Fibroblast of the aortic adventitia (primary cell): Measurements from ENCODE around the gene ATP11A. TPM values are rescaled to one million over a fixed set of nuclear protein-coding genes. Genes with fewer than 3 reads are reported as not detected.
"Not testable (repeated sequence)": the region's sequence is repeated elsewhere in the genome, so short reads cannot be mapped to it uniquely, and the experiment has no call there.

ENCODE experiments used
- DNase-seq: peaks from one replicate; pipeline ENCODE4 v3.0.0-alpha.2; 2010; ENCODE audit warnings: low read depth
- H3K4me3 ChIP-seq: 2 replicates; pipeline ENCODE4 v1.5.1; 2011; ENCODE audit warnings: low read depth, mild to moderate bottlenecking, control low read depth, low read length, moderate library complexity
- CTCF ChIP-seq: IDR thresholded peaks from 2 replicates; pipeline ENCODE4 v1.5.1; 2011; ENCODE audit warnings: mild to moderate bottlenecking, low read length, control low read depth, inconsistent platforms; ENCODE audit not compliant: insufficient read depth
- total RNA-seq: library from RNA; depleted of rRNA; stranded (reverse); fragments of >200 nt; gene quantifications from 2 replicates; pipeline ENCODE4 v1.2.3, GENCODE V29; 2012; ENCODE audit warnings: low replicate concordance

Gene ATP11A
- total RNA-seq, 1 donor, result 8.9 TPM

DNA sequence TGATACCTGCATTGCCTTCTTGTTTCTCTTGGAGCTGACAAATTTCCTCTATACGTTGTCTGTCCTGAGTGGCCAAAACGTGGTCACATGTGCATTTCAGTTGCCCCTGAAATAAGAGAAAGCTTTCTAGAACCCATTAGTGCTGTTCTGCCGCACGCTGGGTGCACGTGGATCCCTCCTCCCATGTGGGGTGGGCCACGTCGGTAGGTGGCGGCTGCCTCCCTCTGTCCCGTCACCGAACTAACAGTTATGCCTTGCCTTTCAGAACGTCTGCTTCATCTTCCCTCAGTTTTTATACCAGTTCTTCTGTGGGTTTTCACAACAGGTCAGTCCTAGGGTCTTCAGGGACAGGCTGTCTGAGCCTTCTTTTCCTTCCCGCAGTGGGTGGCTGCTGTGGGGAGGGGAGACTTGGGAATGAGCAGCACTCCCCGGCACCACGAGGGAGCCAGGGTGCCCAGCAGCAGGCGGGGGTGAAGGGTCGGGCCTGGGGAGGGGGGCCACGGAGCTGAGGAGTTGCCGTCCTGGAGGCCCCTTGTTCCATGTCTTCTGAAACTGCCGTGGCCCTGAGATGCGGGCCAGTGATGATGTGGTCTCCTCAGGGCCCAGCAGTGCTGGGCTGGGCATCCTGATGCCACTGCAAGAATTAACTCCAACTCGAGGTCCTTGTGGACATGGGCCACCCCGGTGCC is 169.4 kb downstream of the ATP11A start:
- TF ChIP-seq CTCF, result no peak
- no peak overlapping the region for H3K4me3 ChIP-seq
- DNase-seq, result no peak

GRCh38 chr13:112859817-112860190 is 170.0 kb downstream of the ATP11A start:
- peak; percentile 62 for DNase-seq

DNA sequence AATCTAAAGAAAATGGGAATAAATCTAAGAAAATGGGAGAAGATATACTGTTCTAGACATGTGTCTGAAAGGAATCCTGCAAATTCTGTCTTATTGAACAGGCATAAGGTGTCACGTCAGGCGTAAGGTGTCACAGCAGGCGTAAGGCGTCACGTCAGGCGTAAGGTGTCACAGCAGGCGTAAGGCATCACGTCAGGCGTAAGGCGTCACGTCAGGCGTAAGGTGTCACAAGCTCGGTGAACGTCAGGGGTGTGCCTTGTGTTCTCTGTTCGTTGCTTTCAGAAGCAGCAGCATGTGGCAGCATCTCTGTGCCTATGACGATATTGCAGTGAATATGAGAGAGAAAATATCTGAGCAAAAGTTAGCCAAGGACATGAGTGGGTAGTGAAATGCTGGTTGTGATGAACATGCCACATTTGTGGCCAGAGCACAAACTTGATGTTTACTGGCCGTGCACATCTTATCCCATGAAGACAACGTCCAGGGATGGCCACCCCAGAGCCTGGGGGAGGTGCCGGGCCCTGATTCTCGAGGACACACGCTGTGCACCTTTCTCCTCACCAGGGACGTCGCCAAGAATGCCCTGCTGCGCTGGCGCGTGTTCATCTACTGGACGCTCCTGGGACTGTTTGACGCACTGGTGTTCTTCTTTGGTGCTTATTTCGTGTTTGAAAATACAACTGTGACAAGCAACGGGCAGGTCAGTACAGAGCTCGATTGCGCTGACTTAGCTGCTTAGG is 172.2 kb downstream of the ATP11A start:
- no peak for DNase-seq
- no peak overlapping the region for H3K4me3 ChIP-seq
- no peak for TF ChIP-seq CTCF

More at GRCh38 chr13:112859817-112860190, 170.0 kb downstream of the ATP11A start:
- H3K4me3 ChIP-seq, result no peak overlapping the region
- no peak for TF ChIP-seq CTCF

- not testable (repeated sequence) for DNase-seq, H3K4me3 ChIP-seq
Observed at GRCh38 chr13:112863356-112863755, 173.5 kb downstream of the ATP11A start.

- DNase-seq, H3K4me3 ChIP-seq: not testable (repeated sequence)
Observed at GRCh38 chr13:112865478-112865877, 175.6 kb downstream of the ATP11A start.

DNA sequence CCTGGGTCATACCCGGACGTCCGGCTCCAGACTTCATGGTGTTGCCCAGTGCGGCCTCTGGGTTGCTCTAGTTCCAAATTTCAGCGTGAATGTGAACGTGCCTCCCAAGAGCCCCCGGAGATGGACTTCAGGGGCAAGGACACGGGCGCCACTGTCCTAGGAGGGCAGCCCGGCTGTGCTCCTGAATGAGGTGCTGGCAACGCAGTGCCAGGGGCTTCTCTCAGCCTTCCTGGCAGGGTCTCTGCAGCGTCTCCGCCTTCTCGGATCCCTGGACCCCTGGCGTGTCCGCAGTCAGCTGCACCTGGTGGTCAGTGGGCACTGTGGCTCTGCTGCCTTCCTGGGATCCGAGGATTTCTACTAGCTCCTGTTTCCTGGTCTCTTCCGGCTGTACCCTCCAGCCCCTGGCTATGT is 177.5 kb downstream of the ATP11A start:
- DNase-seq, result no peak
- no peak for TF ChIP-seq CTCF
- no peak overlapping the region for H3K4me3 ChIP-seq

DNA sequence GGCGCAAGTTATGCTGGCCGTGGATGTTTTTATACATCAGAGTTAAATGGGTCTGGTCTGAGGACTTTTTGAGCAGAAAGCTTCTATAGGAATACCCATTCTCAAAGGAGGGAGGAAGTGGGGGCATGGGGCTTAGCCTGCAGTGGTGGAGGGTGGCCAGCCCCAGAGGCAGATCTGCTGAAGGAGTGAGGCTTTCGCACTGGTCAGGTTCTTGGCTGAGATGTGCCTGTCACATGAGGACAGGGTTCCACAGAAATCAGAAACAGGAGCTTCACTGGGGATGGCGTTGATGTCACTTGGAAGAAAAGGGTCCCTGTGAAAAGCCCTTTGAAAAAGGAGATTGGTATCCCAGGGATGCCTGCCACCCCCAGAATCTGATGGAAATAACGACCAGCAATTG is 178.5 kb downstream of the ATP11A start:
- DNase-seq, result no peak
- TF ChIP-seq CTCF, result no peak
- no peak overlapping the region for H3K4me3 ChIP-seq
